Type B pancreatic cell (in vitro differentiated cells): ENCODE data around the gene CD4. TPM values are rescaled to one million over a fixed set of nuclear protein-coding genes. Genes with fewer than 3 reads are reported as not detected.

Experiments used
- DNase-seq: peaks from one replicate; pipeline ENCODE4 v3.0.0; 2021; ENCODE audit warnings: mixed read lengths; ENCODE audit not compliant: unreplicated experiment; ENCODE audit errors: extremely low spot score
- H3K27ac Mint-ChIP-seq: 2 replicates; pipeline ENCODE4 v1.8.0; 2021; ENCODE audit warnings: mild to moderate bottlenecking, mixed read lengths
- H3K27me3 Mint-ChIP-seq: 2 replicates; pipeline ENCODE4 v1.8.0; 2021; ENCODE audit warnings: mixed read lengths
- H3K36me3 Mint-ChIP-seq: 2 replicates; pipeline ENCODE4 v1.8.0; 2021; ENCODE audit warnings: mixed read lengths
- H3K4me1 Mint-ChIP-seq: one replicate; pipeline ENCODE4 v1.8.0; 2021; ENCODE audit warnings: mixed read lengths; ENCODE audit not compliant: unreplicated experiment
- H3K4me3 Mint-ChIP-seq: 2 replicates; pipeline ENCODE4 v1.8.0; 2021; ENCODE audit warnings: mild to moderate bottlenecking, mixed read lengths
- H3K9me3 Mint-ChIP-seq: 2 replicates; pipeline ENCODE4 v1.8.0; 2021; ENCODE audit warnings: mixed read lengths
- CTCF ChIP-seq: fragments of 200-600 bp; sonication (generic); conservative IDR thresholded peaks from 2 replicates; pipeline ENCODE4 v1.5.0; 2021; ENCODE audit warnings: antibody characterized with exemption, mild to moderate bottlenecking
- total RNA-seq: library from RNA; stranded (reverse); gene quantifications from 2 replicates; pipeline ENCODE4 v1.2.1, GENCODE V29; 2021; ENCODE audit warnings: low replicate concordance

The CD4 gene
- total RNA-seq, 1 donor from 2014 or later, result 0.65 TPM

GRCh38 chr12:6823182-6824084 lies 34.1 kb downstream of the CD4 start:
- H3K4me3 Mint-ChIP-seq, result peak overlapping the region; percentile 73
- H3K4me1 Mint-ChIP-seq, result peaks cover 52% of the 10 kb centered on the region
- H3K27me3 Mint-ChIP-seq, result peaks cover 54% of the 10 kb centered on the region
- DNase-seq, result no peak
- H3K9me3 Mint-ChIP-seq, result no peaks in the 10 kb centered on the region
- peak overlapping the region; percentile 29 for H3K27ac Mint-ChIP-seq
- peaks cover 4% of the 10 kb centered on the region for H3K36me3 Mint-ChIP-seq
- TF ChIP-seq CTCF, result no peak

- peaks cover 48% of the 10 kb centered on the region for H3K4me1 Mint-ChIP-seq
- H3K4me3 Mint-ChIP-seq, result peak overlapping the region; percentile 78
- no peak overlapping the region for H3K27ac Mint-ChIP-seq
- DNase-seq, result no peak
- H3K27me3 Mint-ChIP-seq, result peaks cover 54% of the 10 kb centered on the region
- no peaks in the 10 kb centered on the region for H3K9me3 Mint-ChIP-seq
- peaks cover 4% of the 10 kb centered on the region for H3K36me3 Mint-ChIP-seq
- TF ChIP-seq CTCF, result no peak
Observed at GRCh38 chr12:6824085-6824775, 34.9 kb downstream of the CD4 start.

- peak overlapping the region; percentile 78 for H3K4me3 Mint-ChIP-seq
- no peak for TF ChIP-seq CTCF
- peaks cover 4% of the 10 kb centered on the region for H3K36me3 Mint-ChIP-seq
- H3K4me1 Mint-ChIP-seq, result peaks cover 41% of the 10 kb centered on the region
- DNase-seq, result no peak
- H3K9me3 Mint-ChIP-seq, result no peaks in the 10 kb centered on the region
- peak overlapping the region; percentile 61 for H3K27ac Mint-ChIP-seq
- H3K27me3 Mint-ChIP-seq, result peaks cover 54% of the 10 kb centered on the region
Observed at GRCh38 chr12:6824901-6825381, 35.6 kb downstream of the CD4 start.

- peaks cover 52% of the 10 kb centered on the region for H3K27me3 Mint-ChIP-seq
- peak; percentile 91 for DNase-seq
- H3K4me1 Mint-ChIP-seq, result peaks cover 35% of the 10 kb centered on the region
- H3K4me3 Mint-ChIP-seq, result peak overlapping the region; percentile 78
- H3K36me3 Mint-ChIP-seq, result peaks cover 4% of the 10 kb centered on the region
- TF ChIP-seq CTCF, result peak; percentile 96
- H3K9me3 Mint-ChIP-seq, result no peaks in the 10 kb centered on the region
- H3K27ac Mint-ChIP-seq, result peak overlapping the region; percentile 61
Observed at GRCh38 chr12:6825398-6826124, 36.2 kb downstream of the CD4 start.

- DNase-seq, result no peak
- Mint-ChIP-seq H3K27ac (no peak overlapping the region), H3K27me3 (peaks cover 45% of the 10 kb centered on the region), H3K36me3 (peaks cover 9% of the 10 kb centered on the region), H3K4me3 (peak overlapping the region; percentile 78), H3K4me1 (peaks cover 29% of the 10 kb centered on the region), H3K9me3 (no peaks in the 10 kb centered on the region)
- TF ChIP-seq CTCF, result no peak
Observed at GRCh38 chr12:6826125-6826733, 36.9 kb downstream of the CD4 start.
